GM18868 (cell line): ENCODE data around the gene CEP68.
A peak's percentile ranks its signal among the peaks of the same experiment; 100 is the strongest.
"Not testable (repeated sequence)": the region's sequence is repeated elsewhere in the genome, so short reads cannot be mapped to it uniquely, and the experiment has no call there.

Experiments
- ATAC-seq: cut with Tn5 transposase; IDR thresholded peaks from one replicate; pipeline ENCODE4 v1.9.1; 2021; ENCODE audit warnings: mild to moderate bottlenecking, moderate library complexity; ENCODE audit not compliant: unreplicated experiment

The CEP68 gene, protein sequence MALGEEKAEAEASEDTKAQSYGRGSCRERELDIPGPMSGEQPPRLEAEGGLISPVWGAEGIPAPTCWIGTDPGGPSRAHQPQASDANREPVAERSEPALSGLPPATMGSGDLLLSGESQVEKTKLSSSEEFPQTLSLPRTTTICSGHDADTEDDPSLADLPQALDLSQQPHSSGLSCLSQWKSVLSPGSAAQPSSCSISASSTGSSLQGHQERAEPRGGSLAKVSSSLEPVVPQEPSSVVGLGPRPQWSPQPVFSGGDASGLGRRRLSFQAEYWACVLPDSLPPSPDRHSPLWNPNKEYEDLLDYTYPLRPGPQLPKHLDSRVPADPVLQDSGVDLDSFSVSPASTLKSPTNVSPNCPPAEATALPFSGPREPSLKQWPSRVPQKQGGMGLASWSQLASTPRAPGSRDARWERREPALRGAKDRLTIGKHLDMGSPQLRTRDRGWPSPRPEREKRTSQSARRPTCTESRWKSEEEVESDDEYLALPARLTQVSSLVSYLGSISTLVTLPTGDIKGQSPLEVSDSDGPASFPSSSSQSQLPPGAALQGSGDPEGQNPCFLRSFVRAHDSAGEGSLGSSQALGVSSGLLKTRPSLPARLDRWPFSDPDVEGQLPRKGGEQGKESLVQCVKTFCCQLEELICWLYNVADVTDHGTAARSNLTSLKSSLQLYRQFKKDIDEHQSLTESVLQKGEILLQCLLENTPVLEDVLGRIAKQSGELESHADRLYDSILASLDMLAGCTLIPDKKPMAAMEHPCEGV

DNA sequence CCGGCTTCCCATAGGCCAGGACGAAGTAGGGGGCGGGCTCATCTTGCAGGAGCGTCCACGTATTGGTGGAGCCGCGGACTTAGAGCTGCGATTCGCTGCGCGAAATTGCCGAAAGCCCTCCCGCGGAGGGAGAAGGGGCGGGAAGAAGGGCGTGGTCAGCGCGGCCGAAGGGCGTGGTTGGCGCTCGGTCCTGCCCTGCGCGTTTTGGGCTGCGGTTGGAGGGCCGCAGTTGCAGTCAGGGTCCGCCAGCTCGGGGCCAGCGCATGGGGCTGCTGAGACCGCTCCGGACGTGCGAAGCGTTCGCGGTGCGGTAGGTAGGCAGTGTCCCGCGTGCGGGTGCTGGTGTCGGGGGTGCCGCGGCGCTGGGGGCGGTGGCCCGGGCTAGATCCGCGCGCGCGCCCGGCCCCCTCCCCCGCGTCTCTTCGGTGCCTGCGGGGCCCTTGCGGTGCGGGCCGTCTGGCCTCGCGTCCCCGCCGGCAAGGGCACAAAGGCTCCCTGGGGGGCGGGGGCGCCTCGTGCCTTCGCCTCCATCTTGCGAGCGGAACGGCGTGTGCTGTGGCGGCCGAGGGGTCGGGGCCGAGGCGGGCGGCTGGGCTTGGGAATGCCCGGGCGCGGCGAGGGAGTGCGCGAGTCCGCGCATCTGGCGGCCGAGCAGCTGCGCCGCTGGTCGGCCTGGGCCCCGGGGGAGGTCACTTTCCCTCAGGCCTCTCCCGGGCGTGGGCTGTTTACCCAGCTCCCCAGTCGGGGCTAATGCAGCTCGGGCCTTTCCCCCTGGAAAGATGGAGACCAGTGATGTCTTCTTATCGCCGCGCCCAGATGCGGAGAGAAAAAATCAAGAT, at the start of gene CEP68:
TSS of gene CEP68 (plus strand) at position 202 of the 839 bp plus-strand sequence. CDS start 13,029 bp downstream, outside the sequence.
- ATAC-seq, result peak; percentile 80

DNA sequence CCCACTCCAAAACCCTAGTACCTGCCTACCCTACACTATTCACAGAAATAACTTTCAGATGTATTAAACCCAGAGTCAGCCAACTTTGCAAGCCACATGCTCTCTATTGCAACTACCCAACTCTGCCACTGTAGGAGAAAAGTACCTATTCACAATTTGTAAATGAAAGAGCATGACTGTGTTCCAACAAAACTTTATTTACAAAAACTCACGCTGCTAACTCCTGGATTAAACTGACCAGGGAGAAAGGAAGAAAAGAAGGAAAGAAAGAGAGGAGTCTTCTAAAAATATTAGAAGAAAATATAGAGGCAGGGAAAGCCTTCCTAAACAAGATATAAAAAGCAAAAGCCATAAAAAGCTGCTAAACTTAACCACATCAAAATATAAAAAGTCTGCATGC, 42.4 kb upstream of the CEP68 start:
- ATAC-seq, result no peak

DNA sequence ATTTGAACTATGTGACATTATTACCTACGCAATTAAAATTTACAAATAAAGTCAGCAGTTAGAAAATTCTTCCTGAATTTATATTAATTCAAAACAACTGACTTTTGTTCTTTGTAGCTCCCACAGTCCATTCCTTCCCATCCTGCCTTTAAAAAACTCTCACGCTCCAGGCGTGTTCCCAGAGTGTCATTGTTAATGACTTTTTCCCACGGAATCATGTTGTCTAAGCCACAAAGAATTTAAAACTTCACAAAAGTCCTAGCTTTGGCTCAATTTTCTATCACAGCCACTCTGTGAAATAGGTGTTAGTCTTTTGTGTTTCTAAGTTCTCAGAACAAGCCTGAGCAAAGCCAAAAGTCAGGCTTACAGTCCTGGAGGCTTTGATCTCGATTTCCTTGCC, 40.5 kb upstream of the CEP68 start:
- no peak for ATAC-seq

DNA sequence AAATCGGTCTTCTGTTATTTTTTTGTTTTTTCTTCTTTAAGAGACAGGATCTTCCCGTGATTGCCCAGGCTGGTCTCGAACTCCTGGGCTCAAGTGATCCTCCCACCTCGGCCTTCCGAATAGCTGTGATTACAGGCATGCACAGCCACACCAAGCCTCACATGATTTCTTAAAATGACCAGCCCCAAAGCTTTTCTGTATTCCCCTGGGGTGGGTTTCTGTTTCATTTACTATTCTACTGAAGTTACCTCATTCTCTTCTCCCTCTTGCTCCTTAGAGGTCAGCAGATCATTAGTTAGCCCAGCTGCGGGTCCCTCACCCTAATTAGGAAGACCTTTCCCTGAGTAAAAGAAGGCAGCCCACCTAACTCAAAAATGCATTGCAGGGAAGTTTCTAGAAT, 39.4 kb upstream of the CEP68 start:
- ATAC-seq, result no peak

DNA sequence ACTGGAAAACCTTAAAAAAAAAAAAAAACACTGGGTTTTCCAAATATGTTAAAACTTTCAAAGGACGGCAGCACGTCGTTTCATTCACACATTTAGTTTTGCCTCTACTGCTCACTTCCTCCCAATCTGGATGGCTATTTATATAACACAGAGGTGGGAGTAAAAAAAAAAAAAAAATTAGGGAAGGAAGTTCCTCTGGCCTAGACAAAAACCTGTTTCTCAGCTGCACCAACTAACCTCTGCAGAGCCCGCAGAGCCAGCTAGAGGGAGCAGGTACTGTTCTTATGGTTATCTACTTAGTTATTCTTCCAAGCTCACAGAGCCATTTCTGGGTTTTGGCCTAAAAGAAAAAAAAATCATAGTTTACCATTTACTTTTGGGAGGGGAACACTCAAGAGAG, 38.9 kb upstream of the CEP68 start:
- no peak for ATAC-seq

DNA sequence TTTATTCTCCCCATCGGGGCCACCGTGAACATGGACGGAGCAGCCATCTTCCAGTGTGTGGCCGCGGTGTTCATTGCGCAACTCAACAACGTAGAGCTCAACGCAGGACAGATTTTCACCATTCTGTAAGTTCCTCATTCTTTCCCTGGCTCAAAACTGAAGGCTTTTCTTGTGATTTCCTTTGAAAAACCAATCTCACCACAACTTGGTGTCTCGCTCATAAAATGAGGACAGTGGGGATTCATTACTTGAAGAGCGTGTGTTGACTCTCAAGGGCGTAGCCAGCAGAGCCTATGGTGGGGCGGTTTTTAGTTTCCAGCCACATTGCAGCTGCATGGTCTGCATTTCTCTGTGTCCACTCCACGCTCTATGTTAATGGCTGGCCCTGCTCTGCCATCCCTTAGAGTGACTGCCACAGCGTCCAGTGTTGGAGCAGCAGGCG, 38.1 kb upstream of the CEP68 start:
- no peak for ATAC-seq

DNA sequence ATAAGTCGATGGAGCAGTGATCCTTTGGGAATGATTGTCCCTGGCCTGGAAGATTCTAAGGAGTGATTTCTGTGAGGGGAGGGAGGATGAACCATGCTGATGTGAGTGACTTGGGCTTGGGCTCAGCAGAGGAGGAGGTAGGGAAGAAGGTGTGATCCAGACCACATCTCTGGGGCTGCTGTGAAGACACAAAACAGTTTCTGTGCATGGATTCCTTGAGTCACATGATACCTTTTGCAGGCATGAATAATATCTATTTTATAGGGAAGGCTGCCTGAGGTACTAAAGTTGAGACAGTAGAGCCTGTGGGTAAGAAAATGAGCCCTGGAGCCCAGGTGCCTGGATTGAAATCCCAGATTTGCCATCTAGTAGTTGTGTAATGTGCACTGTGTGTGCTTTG, 37.2 kb upstream of the CEP68 start:
- ATAC-seq, result no peak

DNA sequence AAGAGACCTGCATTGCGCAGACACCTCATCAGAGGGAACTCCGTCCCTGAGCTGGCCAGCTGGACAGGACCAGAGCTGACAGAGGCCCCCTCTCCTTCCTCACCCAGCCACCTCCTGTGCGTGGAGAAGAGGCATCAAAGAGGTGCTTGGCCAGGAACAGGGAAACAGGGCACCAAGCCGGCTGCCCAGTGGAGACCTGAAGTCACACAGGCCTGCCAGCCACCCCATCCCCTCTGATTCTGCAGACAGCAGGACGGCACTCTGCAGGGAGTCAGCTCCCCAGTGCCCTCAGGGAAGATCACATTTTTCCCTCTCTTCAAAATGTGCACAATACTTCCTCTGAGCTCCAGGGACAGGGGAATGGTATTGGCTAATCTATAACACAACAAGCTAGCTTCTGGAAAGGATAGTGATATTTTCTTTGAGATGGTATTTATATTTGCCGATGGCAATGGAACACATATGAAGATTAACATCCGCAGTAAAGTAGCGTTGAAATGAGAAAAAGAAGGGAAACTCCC, 36.5 kb upstream of the CEP68 start:
- no peak for ATAC-seq

DNA sequence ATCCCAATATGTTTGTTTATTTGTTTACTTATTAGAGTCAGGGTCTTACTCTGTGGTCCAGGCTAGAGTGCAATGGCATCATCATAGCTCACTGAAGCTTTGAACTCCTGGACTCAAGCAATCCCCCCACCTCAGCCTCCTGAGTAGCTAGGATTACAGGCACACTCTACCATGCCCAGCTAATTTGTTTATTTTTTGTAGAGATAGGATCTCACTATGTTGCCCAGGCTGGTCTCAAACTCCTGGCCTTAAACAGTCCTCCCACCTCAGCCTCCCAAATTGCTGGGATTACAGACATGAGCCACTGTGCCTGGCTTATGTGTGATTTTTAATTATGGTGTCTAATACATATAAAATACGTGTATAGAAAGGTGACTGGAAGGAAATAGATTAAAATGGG, 36.0 kb upstream of the CEP68 start:
- ATAC-seq, result not testable (repeated sequence)

DNA sequence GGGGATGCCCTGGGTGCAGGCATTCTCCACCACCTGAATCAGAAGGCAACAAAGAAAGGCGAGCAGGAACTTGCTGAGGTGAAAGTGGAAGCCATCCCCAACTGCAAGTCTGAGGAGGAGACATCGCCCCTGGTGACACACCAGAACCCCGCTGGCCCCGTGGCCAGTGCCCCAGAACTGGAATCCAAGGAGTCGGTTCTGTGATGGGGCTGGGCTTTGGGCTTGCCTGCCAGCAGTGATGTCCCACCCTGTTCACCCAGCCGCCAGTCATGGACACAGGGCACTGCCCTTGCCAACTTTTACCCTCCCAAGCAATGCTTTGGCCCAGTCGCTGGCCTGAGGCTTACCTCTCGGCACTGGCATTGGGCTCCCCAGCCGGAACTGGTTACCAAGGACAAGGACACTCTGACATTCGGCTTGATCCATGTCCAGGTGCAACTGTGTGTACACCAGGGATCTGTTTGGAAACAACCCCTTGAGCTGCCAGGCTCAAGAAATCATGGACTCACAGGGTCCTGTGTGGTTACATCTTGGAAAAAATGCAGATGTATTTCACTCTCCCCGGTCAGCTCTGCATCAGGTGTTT, 35.2 kb upstream of the CEP68 start:
- ATAC-seq, result no peak

DNA sequence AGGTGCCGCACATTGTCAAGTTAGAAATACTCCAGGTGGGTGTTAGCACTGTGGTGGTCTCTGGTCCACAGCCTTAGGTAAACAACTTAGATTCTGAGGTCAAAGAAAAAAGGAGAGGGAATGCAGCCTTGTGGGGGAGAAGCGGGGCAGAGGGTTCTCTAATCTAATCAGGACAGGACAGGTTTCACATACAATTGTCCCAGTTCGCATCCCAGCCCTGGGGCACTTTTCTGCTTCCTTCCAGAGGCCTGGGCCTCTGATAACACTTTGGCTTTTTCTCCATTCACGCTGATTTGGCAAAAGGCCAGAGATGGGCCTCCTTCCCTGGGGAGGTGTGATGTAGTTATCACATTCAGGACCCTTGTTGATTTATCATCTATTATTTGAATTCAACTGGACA, 34.5 kb upstream of the CEP68 start:
- no peak for ATAC-seq

DNA sequence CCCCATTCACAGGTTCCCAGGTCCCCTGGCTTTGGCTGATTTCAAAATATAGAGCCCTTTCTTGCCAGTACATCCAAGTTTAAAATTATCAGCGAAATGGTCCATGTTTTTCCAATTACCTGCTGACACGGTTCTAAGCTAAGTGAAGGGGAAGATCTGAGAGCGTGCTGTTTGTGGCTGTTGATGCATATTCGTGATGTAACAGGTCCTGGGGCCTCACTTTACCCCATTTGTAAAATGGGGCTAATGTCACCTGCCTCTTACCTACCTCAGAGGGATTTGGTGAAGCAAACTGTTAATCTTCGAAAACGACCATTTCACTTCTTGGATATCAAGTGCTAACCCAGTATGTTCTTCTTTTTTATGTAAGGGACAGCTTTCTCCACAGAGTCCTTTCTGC, 34.0 kb upstream of the CEP68 start:
- no peak for ATAC-seq

DNA sequence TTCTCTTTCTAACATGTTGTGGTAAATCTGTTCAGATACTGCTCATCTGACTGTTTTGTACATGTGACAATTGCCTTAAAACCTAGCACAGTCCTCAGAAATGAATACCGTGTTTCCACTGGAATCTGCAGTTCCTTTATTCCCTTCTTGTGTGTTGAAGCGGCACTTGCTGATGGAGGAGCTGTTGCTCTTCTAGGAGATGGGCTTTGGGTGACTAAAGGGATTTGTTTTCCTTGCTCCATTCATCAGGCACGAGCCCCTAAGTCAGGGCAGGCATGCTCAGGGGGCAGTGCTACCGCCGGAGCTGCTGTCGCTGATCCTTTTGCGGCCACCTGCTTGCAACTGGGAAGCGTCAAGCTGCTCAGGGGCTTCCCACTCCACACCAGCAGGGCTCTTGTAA, 32.5 kb upstream of the CEP68 start:
- ATAC-seq, result no peak

DNA sequence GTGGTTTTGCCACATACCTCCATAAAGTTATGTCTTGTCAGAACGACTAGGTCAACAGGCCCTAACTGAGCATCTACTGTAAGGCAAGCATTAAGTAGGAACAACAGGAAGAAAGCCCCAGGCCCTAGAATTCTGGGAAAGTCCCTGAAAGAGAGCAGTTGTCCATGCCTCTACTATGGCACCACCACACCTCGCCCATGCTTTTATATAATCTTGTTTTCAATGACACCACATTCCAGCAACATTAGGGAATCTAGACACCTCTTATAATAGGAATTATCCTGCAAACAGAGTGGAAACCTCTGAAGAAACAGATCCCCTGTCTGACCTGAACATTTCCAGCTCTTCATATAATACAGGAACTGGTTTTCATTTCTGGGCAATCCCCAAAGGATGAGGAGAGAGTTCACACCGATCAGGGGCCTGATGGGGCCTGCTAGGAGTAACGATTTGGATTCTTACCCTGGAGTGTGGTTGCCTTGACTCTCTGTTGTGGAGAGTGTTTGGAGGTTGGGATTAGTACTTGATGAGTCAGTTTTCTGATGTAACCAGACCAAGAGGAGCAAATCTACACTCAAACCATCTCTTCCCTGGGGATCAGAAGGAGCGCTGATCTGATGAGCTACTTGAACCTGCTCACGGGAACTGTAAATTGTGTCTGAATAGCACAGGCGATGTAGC, 31.9 kb upstream of the CEP68 start:
- ATAC-seq, result no peak

DNA sequence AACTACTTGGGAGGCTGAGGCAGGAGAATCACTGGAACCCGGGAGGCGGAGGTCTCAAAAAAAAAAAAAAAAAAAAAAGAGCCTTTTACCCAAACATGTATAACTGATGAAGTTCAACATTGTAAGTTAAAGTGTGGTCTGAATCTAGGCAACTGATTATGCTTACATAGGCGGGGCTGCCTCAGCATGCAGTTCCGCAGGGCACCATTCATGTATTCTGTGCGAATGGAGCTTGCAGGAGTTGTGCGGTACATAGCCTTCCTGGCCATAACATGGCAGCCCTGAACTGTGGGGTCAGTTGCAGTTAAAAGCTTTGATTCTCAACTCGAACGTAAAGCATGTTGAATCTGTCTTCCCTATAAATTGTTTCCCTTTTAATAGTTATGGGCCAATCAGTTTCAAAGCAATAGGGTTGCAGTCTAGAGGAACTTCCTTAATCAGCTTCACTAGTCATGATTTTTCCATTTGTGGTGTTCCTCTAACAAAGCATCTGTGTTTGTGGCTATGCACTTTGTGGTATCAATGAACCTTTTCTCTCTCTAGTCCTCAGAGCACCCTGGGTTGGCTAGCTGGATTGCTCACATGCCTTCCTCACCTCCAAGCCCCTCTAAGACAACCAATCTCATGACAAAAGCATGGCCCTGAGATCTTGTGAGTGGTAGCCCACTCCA, 30.6 kb upstream of the CEP68 start:
- no peak for ATAC-seq

DNA sequence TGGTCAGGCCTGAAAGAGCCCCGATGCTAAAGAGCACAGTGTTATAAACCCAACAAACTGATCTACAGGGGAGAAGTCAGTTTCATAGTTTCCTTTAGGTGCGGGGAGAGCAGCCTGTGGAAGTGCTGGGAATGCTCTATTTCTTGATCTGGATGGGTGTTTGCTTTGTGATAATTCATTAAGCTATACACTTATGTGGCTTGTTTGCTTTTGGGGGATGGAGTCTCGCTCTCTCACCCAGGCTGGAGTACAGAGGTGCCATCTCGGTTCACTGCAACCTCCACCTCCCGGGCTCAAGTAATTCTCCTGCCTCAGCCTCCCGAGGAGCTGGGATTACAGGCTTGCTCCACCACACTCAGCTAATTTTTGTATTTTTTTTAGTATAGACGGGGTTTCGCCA, 30.1 kb upstream of the CEP68 start:
- no peak for ATAC-seq

DNA sequence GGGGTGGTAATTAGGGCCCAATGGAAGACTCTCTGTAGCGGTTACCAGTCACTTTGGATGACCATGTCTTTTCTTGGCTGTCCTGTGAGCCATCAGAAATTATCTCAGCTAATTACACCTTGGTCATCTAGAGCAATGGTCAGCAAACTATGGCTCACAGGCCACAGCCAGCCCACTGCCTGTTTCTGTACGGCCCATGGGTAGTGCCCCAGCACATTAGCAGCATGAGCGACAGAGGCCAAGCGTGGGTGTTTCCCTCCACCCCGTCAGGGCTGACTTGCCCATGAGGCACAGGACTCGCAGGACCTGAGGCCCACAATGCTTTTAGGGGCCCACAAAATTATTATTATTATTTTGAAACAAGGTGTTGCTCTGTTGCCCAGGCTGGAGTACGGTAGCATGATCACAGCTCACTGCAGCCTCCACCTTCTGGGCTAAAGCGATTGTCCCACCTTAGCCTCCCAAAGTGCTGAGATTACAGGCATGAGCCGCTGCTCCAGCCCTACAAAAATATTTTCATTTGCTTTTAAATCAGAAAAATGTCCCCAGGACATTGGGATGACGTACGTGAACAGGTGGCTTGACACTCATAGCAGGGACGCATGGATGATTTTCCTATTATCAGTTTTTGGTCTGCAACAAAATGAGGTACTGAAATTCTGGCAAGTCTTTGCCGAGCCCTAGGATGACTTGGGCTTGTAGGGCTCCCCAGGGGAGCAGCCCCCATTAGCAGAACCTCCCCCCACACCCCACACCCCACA, 29.3 kb upstream of the CEP68 start:
- ATAC-seq, result peak; percentile 45

DNA sequence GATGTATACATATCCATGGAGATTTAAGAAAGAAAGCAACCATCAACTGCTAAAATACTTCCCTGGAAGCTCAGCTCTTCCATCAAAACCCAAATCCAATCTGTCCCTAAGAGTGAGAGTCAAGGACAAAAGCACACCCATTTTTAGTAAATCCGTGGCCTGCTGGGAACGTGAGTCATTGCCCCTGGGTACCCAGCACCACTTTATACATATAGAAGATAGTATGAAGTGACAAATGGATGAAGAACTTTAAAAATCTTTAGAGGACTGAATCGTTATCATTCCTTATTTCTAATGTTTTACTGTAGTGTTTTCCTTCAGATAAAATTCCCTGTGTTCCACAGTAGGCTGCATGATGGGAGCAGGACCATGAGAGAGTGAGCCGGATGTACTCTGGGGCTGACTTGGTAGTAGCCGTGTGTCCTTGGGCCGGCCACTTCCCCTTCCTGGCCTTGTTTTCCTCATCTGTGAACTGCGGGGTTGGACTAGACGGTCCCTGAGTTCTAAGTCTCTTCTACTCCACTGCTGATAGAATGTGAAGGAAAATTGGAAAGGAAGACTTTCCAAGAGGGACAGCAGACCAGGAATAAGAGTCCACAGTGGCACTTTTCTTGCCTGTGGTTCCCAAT, 28.5 kb upstream of the CEP68 start:
- no peak for ATAC-seq
